Thyroid gland (tissue), 4 donors: ENCODE measurements around the gene SPEM3. TPM values are rescaled to one million over a fixed set of nuclear protein-coding genes. Genes with fewer than 3 reads are reported as not detected.
"Not testable (repeated sequence)": the region's sequence is repeated elsewhere in the genome, so short reads cannot be mapped to it uniquely, and the experiment has no call there.

Source experiments
- DNase-seq, 2 donors: peaks; one replicate each; pipeline ENCODE4 v3.0.0-alpha.2; 2019
- H3K27ac ChIP-seq, 3 donors: fragments of 200-600 bp; sonication (generic); 1 replicate in 2 of 3; 2 replicates in 1 of 3; pipeline ENCODE4 v1.5.1; 2016 to 2019; ENCODE audit warnings: mild to moderate bottlenecking in 1 of 3, moderate library complexity in 1 of 3
- H3K27me3 ChIP-seq: fragments of 200-600 bp; sonication (generic); one replicate; pipeline ENCODE4 v1.5.1; 2019
- H3K36me3 ChIP-seq, 2 donors: fragments of 200-600 bp; sonication (generic); one replicate each; pipeline ENCODE4 v1.5.1; 2016 to 2019
- H3K4me1 ChIP-seq, 2 donors: fragments of 200-600 bp; sonication (generic); one replicate each; pipeline ENCODE4 v1.5.1; 2017 to 2019
- H3K4me3 ChIP-seq, 3 donors: fragments of 200-600 bp; sonication (generic); replicated peaks in 1 of 3; 1 replicate in 2 of 3; 2 replicates in 1 of 3; pipeline ENCODE4 v1.5.1; 2016; ENCODE audit warnings: mild to moderate bottlenecking in 1 of 3
- H3K9me3 ChIP-seq: fragments of 200-600 bp; sonication (generic); one replicate; pipeline ENCODE4 v1.5.1; 2017
- CTCF ChIP-seq, 6 experiments: fragments of 200-600 bp in 3 of 6; fragments of 450-650 bp in 3 of 6; sonication (generic) in 3 of 6; IDR thresholded peaks; one replicate each; pipeline ENCODE4 v1.5.1; 2016 to 2019; ENCODE audit warnings: antibody characterized with exemption in 6 of 6, mild to moderate bottlenecking in 2 of 6, inconsistent platforms in 1 of 6, moderate library complexity in 1 of 6
- POLR2A ChIP-seq, 2 donors: fragments of 450-650 bp; IDR thresholded peaks; one replicate each; pipeline ENCODE4 v1.6.1; 2017; ENCODE audit warnings: antibody characterized with exemption in 2 of 2, mild to moderate bottlenecking in 2 of 2, moderate library complexity in 1 of 2
- WGBS, 2 donors: methylation state at CpG; one replicate each; pipeline ENCODE4 v1.1.5; 2017; 5-methylcytosine and 5-hydroxymethylcytosine counted together
- intact Hi-C: fragments of 100-400 bp; cut with DNase I; formaldehyde crosslinking; loops from one replicate; pipeline ENCODE4 v1.15.1; 2023
- total RNA-seq, 4 donors: library from RNA; depleted of rRNA; stranded (reverse); fragments of >200 nt; gene quantifications; one replicate each; pipeline ENCODE4 v1.2.3, GENCODE V29; 2016

SPEM3 gene
- total RNA-seq, 4 donors from 2014 or later, result not detected

DNA sequence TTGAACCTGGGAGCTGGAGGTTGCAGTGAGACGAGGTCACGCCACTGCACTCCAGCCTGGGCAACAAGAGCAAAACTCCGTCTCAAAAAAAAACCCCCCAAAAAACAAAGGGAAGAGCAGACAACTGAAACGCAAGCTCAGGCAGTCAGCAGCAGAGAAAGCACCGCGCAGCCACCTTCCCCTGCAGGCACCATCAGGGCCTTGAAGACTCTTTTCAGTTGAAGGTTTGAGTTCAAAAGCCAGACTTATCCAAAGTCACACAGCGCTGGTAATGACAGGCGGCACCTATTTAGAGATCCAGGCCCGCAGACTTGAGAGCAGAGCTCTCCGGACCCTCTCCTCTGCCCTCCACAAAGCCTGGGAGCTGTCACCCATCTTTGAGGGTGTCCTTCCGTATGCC, 39.6 kb downstream of the SPEM3 start:
- no peak overlapping the region for H3K4me3 ChIP-seq
- WGBS, 2 donors, result 89 to 96% methylated on average over 11 of the region's 11 CpGs
- peak overlapping the region in 2 of 3 donors; percentile 50 to 66 for H3K27ac ChIP-seq
- TF ChIP-seq POLR2A (IDR thresholded peaks at IDR 0.05), result no peak
- TF ChIP-seq CTCF (IDR thresholded peaks at IDR 0.05), result no peak
- H3K27me3 ChIP-seq, result no peaks in the 10 kb centered on the region
- intact Hi-C loops, result no loop called here
- peaks cover 32 to 47% of the 10 kb centered on the region in 2 donors for H3K4me1 ChIP-seq
- DNase-seq, result no peak
- no peaks in the 10 kb centered on the region for H3K9me3 ChIP-seq
- peaks cover 11 to 16% of the 10 kb centered on the region in 2 donors for H3K36me3 ChIP-seq

DNA sequence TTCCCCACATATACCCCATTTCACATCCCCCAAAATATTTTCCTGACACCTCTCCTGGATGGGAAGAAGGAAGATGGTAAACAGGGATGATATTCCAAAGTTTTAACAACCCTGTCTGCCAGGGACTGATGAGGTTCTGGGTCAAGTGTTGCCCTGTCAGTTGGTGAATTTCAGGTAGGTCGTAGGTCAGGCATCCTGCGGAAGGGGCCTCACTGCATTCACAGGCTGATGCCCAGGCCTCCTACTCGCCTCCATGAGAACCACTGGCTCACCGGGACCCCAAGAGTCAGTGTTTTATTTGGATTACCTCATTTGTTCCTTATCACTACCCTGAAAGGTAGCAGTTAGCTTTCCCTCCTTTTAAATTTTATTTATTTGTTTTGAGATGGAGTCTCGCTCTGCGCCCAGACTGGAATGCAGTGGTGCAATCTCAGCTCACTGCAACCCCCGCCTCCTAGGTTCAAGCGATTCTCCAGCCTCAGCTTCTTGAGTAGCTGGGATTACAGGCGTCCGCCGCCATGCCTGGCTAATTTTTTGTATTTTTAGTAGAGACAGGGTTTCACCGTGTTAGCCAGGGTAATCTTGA, 40.2 kb downstream of the SPEM3 start:
- peak; percentile 50 to 62 for DNase-seq
- H3K9me3 ChIP-seq, result no peaks in the 10 kb centered on the region
- H3K4me1 ChIP-seq, result peaks cover 32 to 47% of the 10 kb centered on the region in 2 donors
- H3K4me3 ChIP-seq, result no peak overlapping the region
- peaks cover 5 to 10% of the 10 kb centered on the region in 2 donors for H3K36me3 ChIP-seq
- H3K27ac ChIP-seq, result peak overlapping the region in 2 of 3 donors; percentile 4 to 50
- WGBS, 2 donors, result 58 to 64% methylated on average over 12 of the region's 12 CpGs
- intact Hi-C loops, result no loop called here
- no peaks in the 10 kb centered on the region for H3K27me3 ChIP-seq
- TF ChIP-seq CTCF (IDR thresholded peaks at IDR 0.05) (no peak), POLR2A (IDR thresholded peaks at IDR 0.05) (no peak)

- WGBS, 2 donors, result 92 to 93% methylated on average over 12 of the region's 12 CpGs
- H3K9me3 ChIP-seq, H3K4me3 ChIP-seq, intact Hi-C loops, H3K36me3 ChIP-seq, H3K27me3 ChIP-seq, DNase-seq: not testable (repeated sequence)
- Histone ChIP-seq H3K27ac (peak overlapping the region in 1 of 3 donors; percentile 50), H3K4me1 (peaks cover 33 to 53% of the 10 kb centered on the region in 2 donors)
Measured at GRCh38 chr17:7469843-7470242, 41.2 kb downstream of the SPEM3 start.

DNA sequence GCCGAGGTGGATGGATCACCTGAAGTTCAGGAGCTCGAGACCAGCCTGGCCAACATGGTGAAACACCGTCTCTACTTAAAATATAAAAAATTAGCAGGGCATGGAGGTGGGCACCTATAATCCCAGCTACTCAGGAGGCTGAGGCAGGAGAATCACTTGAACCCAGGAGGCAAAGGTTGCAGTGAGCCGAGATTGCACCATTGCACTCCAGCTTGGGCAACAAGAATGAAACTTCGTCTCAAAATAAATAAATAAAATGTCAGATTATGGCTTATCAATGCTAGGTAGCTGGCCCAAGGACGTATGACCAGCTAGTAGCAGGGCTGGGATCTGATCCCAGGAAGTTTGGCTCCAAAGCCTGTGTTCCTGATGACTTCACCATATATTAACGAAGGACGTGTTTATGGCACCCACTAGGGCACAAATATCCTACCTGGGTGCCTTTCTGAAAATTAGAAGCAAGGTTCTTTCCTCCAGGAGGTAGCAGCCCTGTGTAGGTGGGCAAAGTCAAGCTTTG, 41.9 kb downstream of the SPEM3 start:
- H3K27me3 ChIP-seq, H3K9me3 ChIP-seq, H3K36me3 ChIP-seq, H3K27ac ChIP-seq, H3K4me3 ChIP-seq, DNase-seq, intact Hi-C loops: not testable (repeated sequence)
- H3K4me1 ChIP-seq, result peaks cover 39 to 60% of the 10 kb centered on the region in 2 donors
- 86 to 92% methylated on average over 8 of the region's 8 CpGs for WGBS, 2 donors

- peaks cover 45 to 64% of the 10 kb centered on the region in 2 donors for H3K4me1 ChIP-seq
- TF ChIP-seq POLR2A (IDR thresholded peaks at IDR 0.05) (no peak), CTCF (IDR thresholded peaks at IDR 0.05) (no peak)
- H3K27me3 ChIP-seq, result no peaks in the 10 kb centered on the region
- no peak for DNase-seq
- intact Hi-C loops, result no loop called here
- H3K36me3 ChIP-seq, result peaks cover 0 to under 1% of the 10 kb centered on the region in 2 donors
- no peak overlapping the region for H3K27ac ChIP-seq
- H3K9me3 ChIP-seq, result no peaks in the 10 kb centered on the region
- no peak overlapping the region for H3K4me3 ChIP-seq
- WGBS, 2 donors, result 84 to 87% methylated on average over 2 of the region's 2 CpGs
Measured at GRCh38 chr17:7471729-7472128, 43.1 kb downstream of the SPEM3 start.

- intact Hi-C loops, result loop anchor here (5.0 kb wide), 1 partner anchor 32 kb away; no protein-coding TSS in a partner anchor
- H3K4me1 ChIP-seq, result peaks cover 43 to 53% of the 10 kb centered on the region in 2 donors
- H3K9me3 ChIP-seq, H3K36me3 ChIP-seq, H3K27ac ChIP-seq, H3K27me3 ChIP-seq, H3K4me3 ChIP-seq: not testable (repeated sequence)
- DNase-seq, result peak; percentile 29 to 30
- WGBS, 2 donors, result 84 to 86% methylated on average over 8 of the region's 8 CpGs
Measured at GRCh38 chr17:7474767-7475166, 46.1 kb downstream of the SPEM3 start.
